IMR-90 (cell line): ENCODE data around the gene ALDH1A1. TPM values are rescaled to one million over a fixed set of nuclear protein-coding genes. Genes with fewer than 3 reads are reported as not detected.

Experiments used
- ATAC-seq: fragments of 200-7000 bp; cut with Tn5 transposase; 2 replicates; pipeline ENCODE4 v1.9.1; 2020; ENCODE audit warnings: low read depth, mild to moderate bottlenecking, moderate library complexity
- BruUV-seq: library from RNA; stranded (reverse); fragments of 400-500 nt; replicated peaks from 2 replicates; lab custom pipeline; 2021; lab: Mats Ljungman, UMichigan
- CTCF ChIA-PET: fragments of 300-600 bp; formaldehyde crosslinking; extraction: SDS; loops from one replicate; lab custom pipeline; 2021; ENCODE audit warnings: antibody characterized with exemption; lab: Yijun Ruan, JAX
- POLR2A ChIA-PET: fragments of 300-600 bp; sonication (Branson Sonifier 250); formaldehyde crosslinking; loops from one replicate; lab custom pipeline; 2022; ENCODE audit warnings: antibody characterized with exemption; ENCODE audit not compliant: unreplicated experiment; lab: Charles Lee
- DNase-seq: peaks from one replicate; pipeline ENCODE4 v3.0.0; 2013
- H2AFZ ChIP-seq: replicated peaks from 2 replicates; pipeline ENCODE3; 2013; ENCODE audit warnings: low read length, mild to moderate bottlenecking; ENCODE audit not compliant: poor library complexity
- H2AK5ac ChIP-seq: 2 replicates; pipeline ENCODE4 v1.6.1; 2013; ENCODE audit warnings: low read depth, low read length, inconsistent platforms
- H2AK9ac ChIP-seq: replicated peaks from 2 replicates; pipeline ENCODE3; 2013; ENCODE audit warnings: mild to moderate bottlenecking, low read depth, low read length, moderate library complexity; ENCODE audit not compliant: poor library complexity
- H2BK120ac ChIP-seq: 2 replicates; pipeline ENCODE4 v1.6.1; 2013; ENCODE audit warnings: low read depth, low read length, inconsistent platforms
- H2BK15ac ChIP-seq: 3 replicates; pipeline ENCODE4 v1.6.1; 2013; ENCODE audit warnings: low read depth, low read length, inconsistent platforms
- H2BK20ac ChIP-seq: 2 replicates; pipeline ENCODE4 v1.6.1; 2013; ENCODE audit warnings: low read depth, mild to moderate bottlenecking, inconsistent platforms, low read length, moderate library complexity
- H2BK5ac ChIP-seq: 2 replicates; pipeline ENCODE4 v1.6.1; 2013; ENCODE audit warnings: mild to moderate bottlenecking, low read depth, low read length, inconsistent platforms; ENCODE audit not compliant: poor library complexity, severe bottlenecking
- H3K14ac ChIP-seq: replicated peaks from 2 replicates; pipeline ENCODE4 v1.6.1; 2013; ENCODE audit warnings: low read depth, low read length, inconsistent platforms
- H3K18ac ChIP-seq: 2 replicates; pipeline ENCODE4 v1.6.1; 2013; ENCODE audit warnings: low read depth, low read length, control low read depth
- H3K23ac ChIP-seq: 2 replicates; pipeline ENCODE4 v1.6.1; 2013; ENCODE audit warnings: low read depth, low read length, inconsistent platforms
- H3K27ac ChIP-seq: 2 replicates; pipeline ENCODE4 v1.5.1; 2013; ENCODE audit warnings: mild to moderate bottlenecking, control low read depth, low read length; ENCODE audit not compliant: insufficient read depth
- H3K27me3 ChIP-seq: 2 replicates; pipeline ENCODE4 v1.6.1; 2013; ENCODE audit warnings: low read length; ENCODE audit not compliant: control insufficient read depth, insufficient read depth
- H3K36me3 ChIP-seq: 2 replicates; pipeline ENCODE4 v1.6.1; 2013; ENCODE audit warnings: low read length, mixed read lengths; ENCODE audit not compliant: control insufficient read depth, insufficient read depth
- H3K4ac ChIP-seq: 2 replicates; pipeline ENCODE4 v1.6.1; 2013; ENCODE audit warnings: low read depth, low read length, inconsistent platforms
- H3K4me1 ChIP-seq: 2 replicates; pipeline ENCODE4 v1.6.1; 2013; ENCODE audit warnings: low read length, mixed read lengths; ENCODE audit not compliant: control insufficient read depth, insufficient read depth
- H3K4me2 ChIP-seq: 2 replicates; pipeline ENCODE4 v1.6.1; 2013; ENCODE audit warnings: low read depth, mild to moderate bottlenecking, control low read depth, low read length, moderate library complexity
- H3K4me3 ChIP-seq: 2 replicates; pipeline ENCODE4 v1.5.1; 2013; ENCODE audit warnings: low read depth, mild to moderate bottlenecking, control low read depth, low read length, moderate library complexity; ENCODE audit not compliant: insufficient read depth
- H3K56ac ChIP-seq: 2 replicates; pipeline ENCODE4 v1.6.1; 2013; ENCODE audit warnings: low read length, inconsistent platforms; ENCODE audit not compliant: insufficient read depth; ENCODE audit errors: extremely low read depth
- H3K79me1 ChIP-seq, 2 experiments: 2 replicates each; pipeline ENCODE4 v1.6.1; 2013; ENCODE audit warnings: low read length in 2 of 2, inconsistent platforms in 1 of 2, low read depth in 1 of 2
- H3K9ac ChIP-seq: 2 replicates; pipeline ENCODE4 v1.6.1; 2013; ENCODE audit warnings: low read depth, low read length, control low read depth
- H3K9me1 ChIP-seq: 2 replicates; pipeline ENCODE4 v1.6.1; 2013; ENCODE audit warnings: low read length, inconsistent platforms; ENCODE audit not compliant: insufficient read depth
- H3K9me3 ChIP-seq: 2 replicates; pipeline ENCODE4 v1.6.1; 2013; ENCODE audit warnings: low read length; ENCODE audit not compliant: control insufficient read depth, insufficient read depth
- H4K20me1 ChIP-seq: 2 replicates; pipeline ENCODE4 v1.6.1; 2013; ENCODE audit warnings: low read length, inconsistent platforms; ENCODE audit not compliant: insufficient read depth
- H4K5ac ChIP-seq: 2 replicates; pipeline ENCODE4 v1.6.1; 2013; ENCODE audit warnings: mild to moderate bottlenecking, low read depth, low read length, control low read depth
- H4K8ac ChIP-seq, 2 experiments: 2 replicates each; pipeline ENCODE4 v1.6.1; 2013; ENCODE audit warnings: low read depth in 2 of 2, low read length in 2 of 2, control low read depth in 1 of 2, inconsistent platforms in 1 of 2
- H4K91ac ChIP-seq: 2 replicates; pipeline ENCODE4 v1.6.1; 2013; ENCODE audit warnings: low read depth, low read length, inconsistent platforms; ENCODE audit not compliant: insufficient read depth
- CEBPB ChIP-seq: IDR thresholded peaks from 2 replicates; pipeline ENCODE4 v1.6.1; 2012; ENCODE audit warnings: low read depth, low read length, improper control_type of control experiment
- ELK1 ChIP-seq: fragments of 150-350 bp; IDR thresholded peaks from 2 replicates; pipeline ENCODE4 v1.6.1; 2016; ENCODE audit warnings: low read depth, mild to moderate bottlenecking, low read length, moderate library complexity, borderline replicate concordance
- FOS ChIP-seq: fragments of 150-350 bp; IDR thresholded peaks from 2 replicates; pipeline ENCODE4 v1.6.1; 2016; ENCODE audit warnings: low read depth, low read length
- MXI1 ChIP-seq: IDR thresholded peaks from 2 replicates; pipeline ENCODE4 v1.6.1; 2012; ENCODE audit warnings: low read depth, mild to moderate bottlenecking, low read length, moderate library complexity, borderline replicate concordance
- POLR2A ChIP-seq: IDR thresholded peaks from 2 replicates; pipeline ENCODE4 v1.6.1; 2012; ENCODE audit warnings: mild to moderate bottlenecking, low read depth, low read length
- RAD21 ChIP-seq: IDR thresholded peaks from 2 replicates; pipeline ENCODE4 v1.6.1; 2012; ENCODE audit warnings: low read length, improper control_type of control experiment
- RCOR1 ChIP-seq: IDR thresholded peaks from 2 replicates; pipeline ENCODE4 v1.6.1; 2012; ENCODE audit warnings: mild to moderate bottlenecking, low read length, improper control_type of control experiment; ENCODE audit not compliant: insufficient replicate concordance
- USF2 ChIP-seq: fragments of 150-350 bp; IDR thresholded peaks from 2 replicates; pipeline ENCODE4 v1.6.1; 2017; ENCODE audit warnings: mild to moderate bottlenecking, antibody characterized with exemption, low read length, low read depth
- WGBS, 2 experiments: methylation state at CpG; one replicate each; pipeline versions ENCODE4 v1.1.5 to v1.1.7; 2013; ENCODE audit warnings: missing lambda C conversion rate in 2 of 2; ENCODE audit not compliant: insufficient read length in 1 of 2; ENCODE audit errors: extremely low coverage in 2 of 2; 5-methylcytosine and 5-hydroxymethylcytosine counted together
- dilution Hi-C: fragments of 300-500 bp; cut with HindIII; formaldehyde crosslinking; loops from one replicate; pipeline ENCODE4 v1.14.3; 2018; ENCODE audit warnings: low sequenced_read_pairs; ENCODE audit not compliant: unreplicated experiment
- in situ Hi-C: fragments of 300-500 bp; cut with MboI; formaldehyde crosslinking; loops from 3 replicates; pipeline ENCODE4 v1.14.3; 2019; ENCODE audit warnings: low sequenced_read_pairs, inconsistent platforms, mixed read lengths
- intact Hi-C: fragments of 100-400 bp; cut with micrococcal nuclease; formaldehyde crosslinking; loops from 2 replicates; pipeline ENCODE4 v1.10.0; 2022
- polyA plus RNA-seq, 3 experiments: library from polyadenylated mRNA; depleted of rRNA; stranded (reverse); fragments of >200 nt; gene quantifications; 2 replicates each; pipeline ENCODE4 v1.2.3, GENCODE V29; 2012; ENCODE audit warnings: low replicate concordance in 1 of 3
- total RNA-seq: library from RNA; depleted of rRNA; stranded (reverse); fragments of >200 nt; gene quantifications from 2 replicates; pipeline ENCODE4 v1.2.3, GENCODE V29; 2012

The ALDH1A1 gene
- total and polyA plus RNA-seq, 2 of the 4 experiments (the other 2 are of a cell fraction): not detected

DNA sequence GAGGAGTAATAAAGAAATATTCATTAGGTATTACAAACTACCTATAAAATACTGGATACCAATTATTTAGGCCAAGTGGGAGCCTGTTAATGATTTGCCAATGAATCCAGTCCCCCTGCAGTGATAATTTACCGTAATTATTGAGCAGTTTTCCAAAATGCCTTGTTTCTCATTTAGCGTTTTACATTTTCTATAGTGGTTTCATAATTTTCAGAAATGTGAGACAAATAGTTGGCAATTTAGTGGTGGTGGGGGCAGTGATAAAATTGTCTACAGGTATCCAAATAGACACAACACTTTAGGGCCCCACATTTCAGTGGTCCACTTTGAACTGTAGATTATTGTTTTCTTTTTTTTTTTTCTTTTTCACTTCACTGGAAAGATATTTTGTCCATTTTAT, 27.3 kb upstream of the ALDH1A1 start:
- Histone ChIP-seq H3K36me3 (no peaks in the 10 kb centered on the region), H3K14ac (no peak overlapping the region), H2AFZ (no peak overlapping the region), H2BK20ac (no peak overlapping the region), H4K20me1 (no peaks in the 10 kb centered on the region), H3K9ac (no peak overlapping the region), H2BK5ac (no peak overlapping the region), H4K8ac (no peak overlapping the region), H3K4me1 (no peaks in the 10 kb centered on the region), H3K56ac (no peak overlapping the region), H3K79me1 (no peaks in the 10 kb centered on the region), H4K5ac (no peak overlapping the region), H3K27me3 (no peaks in the 10 kb centered on the region; the same call in 1 of the 2 replicates), H2AK5ac (no peak overlapping the region), H3K4me3 (no peak overlapping the region), H3K9me3 (no peaks in the 10 kb centered on the region), H3K27ac (no peak overlapping the region), H3K18ac (no peak overlapping the region), H2BK120ac (no peak overlapping the region), H3K23ac (no peak overlapping the region), H2BK15ac (no peak overlapping the region), H2AK9ac (no peak overlapping the region), H3K4me2 (no peak overlapping the region), H3K4ac (no peak overlapping the region), H4K91ac (no peak overlapping the region), H3K9me1 (no peaks in the 10 kb centered on the region)
- no TSS peak for BruUV-seq
- WGBS, 2 experiments: no CpG with 5 or more reads among the region's 2 CpGs
- TF ChIP-seq USF2 (no peak), CEBPB (no peak), MXI1 (no peak), RAD21 (no peak), POLR2A (no peak), RCOR1 (no peak), FOS (no peak), ELK1 (no peak)
- CTCF ChIA-PET: no interaction called here
- intact Hi-C loops (loop anchor here (10.0 kb wide), 1 partner anchor 745 kb away; no protein-coding TSS in a partner anchor), dilution Hi-C loops (no loop called here), in situ Hi-C loops (no loop called here)
- no peak for DNase-seq
- no peak for ATAC-seq
- POLR2A ChIA-PET: interaction anchor here (0.7 kb wide), 1 partner anchor 1855 kb away, joined by 3 read pairs; no protein-coding TSS in a partner anchor
